ENCODE results near the gene SH3D19. TPM values are rescaled to one million over a fixed set of nuclear protein-coding genes. Genes with fewer than 3 reads are reported as not detected.
A peak's percentile ranks its signal among the peaks of the same experiment; 100 is the strongest.
"Not testable (repeated sequence)": the region's sequence is repeated elsewhere in the genome, so short reads cannot be mapped to it uniquely, and the experiment has no call there.

Gene SH3D19
- total RNA-seq, 2 experiments from 2014 or later, result not detected

- Mint-ChIP-seq H3K4me3 (no peak overlapping the region), H3K4me1 (no peaks in the 10 kb centered on the region), H3K27me3 (peaks cover 18% of the 10 kb centered on the region), H3K36me3 (no peaks in the 10 kb centered on the region), H3K27ac (no peak overlapping the region), H3K9me3 (peaks cover 2% of the 10 kb centered on the region)
- DNase-seq, result no peak
Observed at GRCh38 chr4:151157543-151157942, 167.9 kb downstream of the SH3D19 start.

GRCh38 chr4:151153585-151153984, 171.8 kb downstream of the SH3D19 start:
- H3K27me3 Mint-ChIP-seq, result peaks cover 14% of the 10 kb centered on the region
- DNase-seq, result no peak
- H3K4me3 Mint-ChIP-seq, result no peak overlapping the region
- H3K9me3 Mint-ChIP-seq, result peaks cover 2% of the 10 kb centered on the region
- H3K36me3 Mint-ChIP-seq, result no peaks in the 10 kb centered on the region
- H3K27ac Mint-ChIP-seq, result no peak overlapping the region
- no peaks in the 10 kb centered on the region for H3K4me1 Mint-ChIP-seq

- no peaks in the 10 kb centered on the region for H3K4me1 Mint-ChIP-seq
- H3K36me3 Mint-ChIP-seq, result no peaks in the 10 kb centered on the region
- H3K4me3 Mint-ChIP-seq, result no peak overlapping the region
- peaks cover 10% of the 10 kb centered on the region for H3K27me3 Mint-ChIP-seq
- H3K9me3 Mint-ChIP-seq, result no peaks in the 10 kb centered on the region
- no peak overlapping the region for H3K27ac Mint-ChIP-seq
- no peak for DNase-seq
Observed at GRCh38 chr4:151152028-151152427, 173.4 kb downstream of the SH3D19 start.

GRCh38 chr4:151150821-151151580, 174.4 kb downstream of the SH3D19 start:
- no peak overlapping the region for H3K4me3 Mint-ChIP-seq
- no peaks in the 10 kb centered on the region for H3K4me1 Mint-ChIP-seq
- no peak overlapping the region for H3K27ac Mint-ChIP-seq
- peaks cover 4% of the 10 kb centered on the region for H3K27me3 Mint-ChIP-seq
- H3K36me3 Mint-ChIP-seq, result no peaks in the 10 kb centered on the region
- no peak for DNase-seq
- H3K9me3 Mint-ChIP-seq, result no peaks in the 10 kb centered on the region

GRCh38 chr4:151148261-151148660, 177.1 kb downstream of the SH3D19 start:
- no peaks in the 10 kb centered on the region for H3K36me3 Mint-ChIP-seq
- DNase-seq, result no peak
- H3K27ac Mint-ChIP-seq, result no peak overlapping the region
- no peak overlapping the region for H3K4me3 Mint-ChIP-seq
- no peaks in the 10 kb centered on the region for H3K27me3 Mint-ChIP-seq
- no peaks in the 10 kb centered on the region for H3K9me3 Mint-ChIP-seq
- no peaks in the 10 kb centered on the region for H3K4me1 Mint-ChIP-seq

GRCh38 chr4:151147000-151147399, 178.4 kb downstream of the SH3D19 start:
- DNase-seq, result no peak
- Mint-ChIP-seq H3K27me3 (no peaks in the 10 kb centered on the region), H3K36me3 (no peaks in the 10 kb centered on the region), H3K27ac (no peak overlapping the region), H3K4me1 (no peaks in the 10 kb centered on the region), H3K4me3 (no peak overlapping the region), H3K9me3 (no peaks in the 10 kb centered on the region)

GRCh38 chr4:151144329-151145072, 180.9 kb downstream of the SH3D19 start:
- H3K27me3 Mint-ChIP-seq, result no peaks in the 10 kb centered on the region
- no peaks in the 10 kb centered on the region for H3K9me3 Mint-ChIP-seq
- no peak for DNase-seq
- no peaks in the 10 kb centered on the region for H3K4me1 Mint-ChIP-seq
- no peak overlapping the region for H3K4me3 Mint-ChIP-seq
- no peaks in the 10 kb centered on the region for H3K36me3 Mint-ChIP-seq
- H3K27ac Mint-ChIP-seq, result no peak overlapping the region

- Mint-ChIP-seq H3K27me3 (no peaks in the 10 kb centered on the region), H3K4me1 (no peaks in the 10 kb centered on the region), H3K27ac (no peak overlapping the region), H3K36me3 (no peaks in the 10 kb centered on the region), H3K4me3 (no peak overlapping the region), H3K9me3 (no peaks in the 10 kb centered on the region)
- no peak for DNase-seq
Observed at GRCh38 chr4:151143811-151144210, 181.6 kb downstream of the SH3D19 start.

- H3K9me3 Mint-ChIP-seq, result no peaks in the 10 kb centered on the region
- no peaks in the 10 kb centered on the region for H3K27me3 Mint-ChIP-seq
- no peaks in the 10 kb centered on the region for H3K36me3 Mint-ChIP-seq
- H3K4me3 Mint-ChIP-seq, result no peak overlapping the region
- no peaks in the 10 kb centered on the region for H3K4me1 Mint-ChIP-seq
- H3K27ac Mint-ChIP-seq, result no peak overlapping the region
- no peak for DNase-seq
Observed at GRCh38 chr4:151143162-151143561, 182.2 kb downstream of the SH3D19 start.

- H3K4me1 Mint-ChIP-seq, result no peaks in the 10 kb centered on the region
- no peak overlapping the region for H3K4me3 Mint-ChIP-seq
- no peak overlapping the region for H3K27ac Mint-ChIP-seq
- no peaks in the 10 kb centered on the region for H3K9me3 Mint-ChIP-seq
- no peaks in the 10 kb centered on the region for H3K27me3 Mint-ChIP-seq
- H3K36me3 Mint-ChIP-seq, result no peaks in the 10 kb centered on the region
- no peak for DNase-seq
Observed at GRCh38 chr4:151142758-151143157, 182.6 kb downstream of the SH3D19 start.

- Mint-ChIP-seq H3K27ac (no peak overlapping the region), H3K4me1 (no peaks in the 10 kb centered on the region), H3K4me3 (no peak overlapping the region), H3K9me3 (no peaks in the 10 kb centered on the region), H3K27me3 (no peaks in the 10 kb centered on the region), H3K36me3 (no peaks in the 10 kb centered on the region)
- no peak for DNase-seq
Observed at GRCh38 chr4:151139814-151140213, 185.6 kb downstream of the SH3D19 start.

GRCh38 chr4:151136048-151136447, 189.4 kb downstream of the SH3D19 start:
- DNase-seq, H3K4me3 Mint-ChIP-seq, H3K36me3 Mint-ChIP-seq, H3K27me3 Mint-ChIP-seq, H3K4me1 Mint-ChIP-seq, H3K27ac Mint-ChIP-seq, H3K9me3 Mint-ChIP-seq: not testable (repeated sequence)

GRCh38 chr4:151133311-151133710, 192.1 kb downstream of the SH3D19 start:
- no peak for DNase-seq
- Mint-ChIP-seq H3K4me3 (no peak overlapping the region), H3K27me3 (no peaks in the 10 kb centered on the region), H3K4me1 (no peaks in the 10 kb centered on the region), H3K36me3 (no peaks in the 10 kb centered on the region), H3K9me3 (no peaks in the 10 kb centered on the region), H3K27ac (no peak overlapping the region)

- no peak for DNase-seq
- Mint-ChIP-seq H3K36me3 (no peaks in the 10 kb centered on the region), H3K27ac (no peak overlapping the region), H3K9me3 (no peaks in the 10 kb centered on the region), H3K4me3 (no peak overlapping the region), H3K27me3 (no peaks in the 10 kb centered on the region), H3K4me1 (no peaks in the 10 kb centered on the region)
Observed at GRCh38 chr4:151129796-151130195, 195.6 kb downstream of the SH3D19 start.

GRCh38 chr4:151117371-151117962, 207.9 kb downstream of the SH3D19 start:
- no peaks in the 10 kb centered on the region for H3K27me3 Mint-ChIP-seq
- peak; percentile 36 for DNase-seq
- H3K9me3 Mint-ChIP-seq, result no peaks in the 10 kb centered on the region
- no peak overlapping the region for H3K4me3 Mint-ChIP-seq
- peaks cover 8% of the 10 kb centered on the region for H3K4me1 Mint-ChIP-seq
- H3K27ac Mint-ChIP-seq, result no peak overlapping the region
- peaks cover 10% of the 10 kb centered on the region for H3K36me3 Mint-ChIP-seq

All from activated naive CD8-positive, alpha-beta T cell treated with anti-CD3 and anti-CD28 coated beads for 36 hours (primary cell).